WTC11 (cell line): ENCODE data around the gene SDHAF1. TPM values are rescaled to one million over a fixed set of nuclear protein-coding genes. Genes with fewer than 3 reads are reported as not detected.

Experiments
- ATAC-seq: fragments of 200-7000 bp; cut with Tn5 transposase; 2 replicates; pipeline ENCODE4 v1.10.0; 2021; ENCODE audit warnings: mild to moderate bottlenecking, moderate library complexity
- CTCF ChIA-PET: fragments of 300-600 bp; sonication (Branson Sonifier 250); formaldehyde crosslinking; loops from one replicate; lab custom pipeline; 2021; ENCODE audit warnings: antibody characterized with exemption; lab: Charles Lee
- POLR2A ChIA-PET: fragments of 350-600 bp; sonication (Branson Sonifier 250); formaldehyde crosslinking; loops from one replicate; lab custom pipeline; 2021; ENCODE audit warnings: antibody characterized with exemption; lab: Charles Lee
- DNase-seq: peaks from one replicate; pipeline ENCODE4 v3.0.0; 2021; ENCODE audit warnings: low spot score
- H3K27ac Mint-ChIP-seq: 2 replicates; pipeline ENCODE4 v1.8.0; 2021; ENCODE audit warnings: mixed read lengths
- H3K27me3 Mint-ChIP-seq: 2 replicates; pipeline ENCODE4 v1.8.0; 2021; ENCODE audit warnings: low read depth, mild to moderate bottlenecking, moderate library complexity, mixed read lengths
- H3K36me3 Mint-ChIP-seq: 2 replicates; pipeline ENCODE4 v1.8.0; 2021; ENCODE audit warnings: mixed read lengths
- H3K4me1 Mint-ChIP-seq: 2 replicates; pipeline ENCODE4 v1.8.0; 2022; ENCODE audit warnings: mixed read lengths
- H3K4me3 Mint-ChIP-seq: 2 replicates; pipeline ENCODE4 v1.8.0; 2021; ENCODE audit warnings: mild to moderate bottlenecking, moderate library complexity, mixed read lengths
- H3K9me3 Mint-ChIP-seq: 2 replicates; pipeline ENCODE4 v1.8.0; 2021; ENCODE audit warnings: mixed read lengths
- AFF4 ChIP-seq: sonication (generic); formaldehyde crosslinking; IDR thresholded peaks from 2 replicates; pipeline ENCODE4 v1.8.1; 2023; ENCODE audit warnings: mild to moderate bottlenecking, missing genetic modification reagents, borderline replicate concordance
- ARID4B ChIP-seq: sonication (generic); formaldehyde crosslinking; IDR thresholded peaks from 2 replicates; pipeline ENCODE4 v1.8.0; 2023; ENCODE audit warnings: missing genetic modification reagents, mild to moderate bottlenecking, borderline replicate concordance
- ATF1 ChIP-seq: sonication (generic); formaldehyde crosslinking; IDR thresholded peaks from 2 replicates; pipeline ENCODE4 v1.8.1; 2023; ENCODE audit warnings: mild to moderate bottlenecking, moderate library complexity, missing genetic modification reagents
- CBFB ChIP-seq: sonication (generic); formaldehyde crosslinking; IDR thresholded peaks from 2 replicates; pipeline ENCODE4 v1.8.1; 2022; ENCODE audit warnings: mild to moderate bottlenecking, low read depth, missing genetic modification reagents
- CDX4 ChIP-seq: fragments of 250-450 bp; sonication (Bioruptor Pico); IDR thresholded peaks from 2 replicates; pipeline ENCODE4 v1.9.0; 2021; ENCODE audit warnings: moderate library complexity, mild to moderate bottlenecking, inconsistent platforms, borderline replicate concordance
- FOXJ3 ChIP-seq: sonication (generic); formaldehyde crosslinking; IDR thresholded peaks from 2 replicates; pipeline ENCODE4 v1.9.0; 2021; ENCODE audit warnings: missing genetic modification reagents, mild to moderate bottlenecking, borderline replicate concordance
- KAT7 ChIP-seq: sonication (generic); formaldehyde crosslinking; IDR thresholded peaks from 2 replicates; pipeline ENCODE4 v1.8.1; 2023; ENCODE audit warnings: missing genetic modification reagents, mild to moderate bottlenecking, borderline replicate concordance
- NFATC4 ChIP-seq: fragments of 250-450 bp; sonication (Bioruptor Pico); IDR thresholded peaks from 2 replicates; pipeline ENCODE4 v1.9.0; 2021; ENCODE audit warnings: mild to moderate bottlenecking
- NR3C1 ChIP-seq: sonication (generic); formaldehyde crosslinking; conservative IDR thresholded peaks from 2 replicates; pipeline ENCODE4 v1.8.1; 2023; ENCODE audit warnings: low read depth, mild to moderate bottlenecking, missing genetic modification reagents
- PRRX2 ChIP-seq: fragments of 250-450 bp; sonication (Bioruptor Pico); IDR thresholded peaks from 2 replicates; pipeline ENCODE4 v1.8.0; 2021; ENCODE audit warnings: mild to moderate bottlenecking
- SP1 ChIP-seq: sonication (generic); formaldehyde crosslinking; conservative IDR thresholded peaks from 2 replicates; pipeline ENCODE4 v1.8.1; 2022; ENCODE audit warnings: missing genetic modification reagents
- ZNF263 ChIP-seq: sonication (generic); formaldehyde crosslinking; IDR thresholded peaks from 2 replicates; pipeline ENCODE4 v1.8.1; 2022; ENCODE audit warnings: low read depth, mild to moderate bottlenecking, moderate library complexity, missing genetic modification reagents
- total RNA-seq: library from RNA; stranded (reverse); gene quantifications from 3 replicates; pipeline ENCODE4 v1.2.3, GENCODE V29; 2021
- TF ChIP-seq, protein P1 (sequence below): sonication (generic); formaldehyde crosslinking; IDR thresholded peaks from 2 replicates; pipeline ENCODE4 v1.8.0; 2022; ENCODE audit warnings: mild to moderate bottlenecking, missing genetic modification reagents
- TF ChIP-seq, protein P2 (sequence below): sonication (generic); formaldehyde crosslinking; IDR thresholded peaks from 2 replicates; pipeline ENCODE4 v1.8.0; 2022; ENCODE audit warnings: mild to moderate bottlenecking, missing genetic modification reagents
- TF ChIP-seq, protein P3 (sequence below): sonication (generic); formaldehyde crosslinking; IDR thresholded peaks from 2 replicates; pipeline ENCODE4 v1.8.1; 2022; ENCODE audit warnings: low read depth, missing genetic modification reagents, borderline replicate concordance

The SDHAF1 gene
- total RNA-seq, 1 experiment from 2014 or later: 20.8 TPM

- DNase-seq (no peak), ATAC-seq (no peak)
- TF ChIP-seq KAT7 (CRISPR knock-in tag): no peak
- TF ChIP-seq NR3C1 (CRISPR knock-in tag): no peak
- no peak for TF ChIP-seq CDX4 (CRISPR knock-in tag)
- TF ChIP-seq, protein P1, sequence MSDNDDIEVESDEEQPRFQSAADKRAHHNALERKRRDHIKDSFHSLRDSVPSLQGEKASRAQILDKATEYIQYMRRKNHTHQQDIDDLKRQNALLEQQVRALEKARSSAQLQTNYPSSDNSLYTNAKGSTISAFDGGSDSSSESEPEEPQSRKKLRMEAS (CRISPR knock-in tag): no peak
- TF ChIP-seq, protein P2, sequence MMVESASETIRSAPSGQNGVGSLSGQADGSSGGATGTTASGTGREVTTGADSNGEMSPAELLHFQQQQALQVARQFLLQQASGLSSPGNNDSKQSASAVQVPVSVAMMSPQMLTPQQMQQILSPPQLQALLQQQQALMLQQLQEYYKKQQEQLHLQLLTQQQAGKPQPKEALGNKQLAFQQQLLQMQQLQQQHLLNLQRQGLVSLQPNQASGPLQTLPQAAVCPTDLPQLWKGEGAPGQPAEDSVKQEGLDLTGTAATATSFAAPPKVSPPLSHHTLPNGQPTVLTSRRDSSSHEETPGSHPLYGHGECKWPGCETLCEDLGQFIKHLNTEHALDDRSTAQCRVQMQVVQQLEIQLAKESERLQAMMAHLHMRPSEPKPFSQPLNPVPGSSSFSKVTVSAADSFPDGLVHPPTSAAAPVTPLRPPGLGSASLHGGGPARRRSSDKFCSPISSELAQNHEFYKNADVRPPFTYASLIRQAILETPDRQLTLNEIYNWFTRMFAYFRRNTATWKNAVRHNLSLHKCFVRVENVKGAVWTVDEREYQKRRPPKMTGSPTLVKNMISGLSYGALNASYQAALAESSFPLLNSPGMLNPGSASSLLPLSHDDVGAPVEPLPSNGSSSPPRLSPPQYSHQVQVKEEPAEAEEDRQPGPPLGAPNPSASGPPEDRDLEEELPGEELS (CRISPR knock-in tag): no peak
- no peak for TF ChIP-seq ATF1 (CRISPR knock-in tag)
- TF ChIP-seq AFF4 (CRISPR knock-in tag): no peak
- H3K27me3 Mint-ChIP-seq: peaks cover 26% of the 10 kb centered on the region
- H3K4me3 Mint-ChIP-seq: no peak overlapping the region
- ChIA-PET POLR2A (interaction anchor here (0.6 to 0.7 kb wide), 2 partner anchors 52 to 850 kb away, joined by 4 read pairs; no protein-coding TSS in a partner anchor), CTCF (interaction anchor here (0.7 to 1.2 kb wide), 5 partner anchors 15 to 347 kb away, joined by 3 to 10 read pairs (median 3); no protein-coding TSS in a partner anchor)
- H3K4me1 Mint-ChIP-seq: peaks cover 14% of the 10 kb centered on the region
- no peaks in the 10 kb centered on the region for H3K36me3 Mint-ChIP-seq
- H3K27ac Mint-ChIP-seq: no peak overlapping the region
- peaks cover 5% of the 10 kb centered on the region; the same call in 1 of the 2 replicates for H3K9me3 Mint-ChIP-seq
Measured at GRCh38 chr19:35991731-35992450, 3.1 kb upstream of the SDHAF1 start.

GRCh38 chr19:35992907-35993765 is 1.9 kb upstream of the SDHAF1 start:
- DNase-seq (no peak), ATAC-seq (no peak)
- Mint-ChIP-seq H3K36me3 (no peaks in the 10 kb centered on the region), H3K27ac (no peak overlapping the region), H3K4me3 (no peak overlapping the region), H3K9me3 (peaks cover 5% of the 10 kb centered on the region; the same call in 1 of the 2 replicates), H3K27me3 (peaks cover 19% of the 10 kb centered on the region), H3K4me1 (peaks cover 14% of the 10 kb centered on the region)
- CTCF ChIA-PET: interaction anchor here (1.0 to 2.6 kb wide), 19 partner anchors 9 to 209 kb away, joined by 3 to 13 read pairs (median 6); partner anchors contain the start of genes ALKBH6, SYNE4 and THAP8
- TF ChIP-seq PRRX2 (CRISPR knock-in tag) (no peak), CBFB (no peak), FOXJ3 (CRISPR knock-in tag) (no peak), ARID4B (CRISPR knock-in tag) (no peak), NFATC4 (CRISPR knock-in tag) (no peak), ZNF263 (CRISPR knock-in tag) (no peak), SP1 (CRISPR knock-in tag) (no peak)
- TF ChIP-seq, protein P3, sequence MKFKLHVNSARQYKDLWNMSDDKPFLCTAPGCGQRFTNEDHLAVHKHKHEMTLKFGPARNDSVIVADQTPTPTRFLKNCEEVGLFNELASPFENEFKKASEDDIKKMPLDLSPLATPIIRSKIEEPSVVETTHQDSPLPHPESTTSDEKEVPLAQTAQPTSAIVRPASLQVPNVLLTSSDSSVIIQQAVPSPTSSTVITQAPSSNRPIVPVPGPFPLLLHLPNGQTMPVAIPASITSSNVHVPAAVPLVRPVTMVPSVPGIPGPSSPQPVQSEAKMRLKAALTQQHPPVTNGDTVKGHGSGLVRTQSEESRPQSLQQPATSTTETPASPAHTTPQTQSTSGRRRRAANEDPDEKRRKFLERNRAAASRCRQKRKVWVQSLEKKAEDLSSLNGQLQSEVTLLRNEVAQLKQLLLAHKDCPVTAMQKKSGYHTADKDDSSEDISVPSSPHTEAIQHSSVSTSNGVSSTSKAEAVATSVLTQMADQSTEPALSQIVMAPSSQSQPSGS (CRISPR knock-in tag): no peak
- POLR2A ChIA-PET: interaction anchor here (0.7 kb wide), 1 partner anchor 851 kb away, joined by 4 read pairs; no protein-coding TSS in a partner anchor
